ENCODE data around the gene JPT1. TPM values are rescaled to one million over a fixed set of nuclear protein-coding genes. Genes with fewer than 3 reads are reported as not detected.

Gene JPT1, protein sequence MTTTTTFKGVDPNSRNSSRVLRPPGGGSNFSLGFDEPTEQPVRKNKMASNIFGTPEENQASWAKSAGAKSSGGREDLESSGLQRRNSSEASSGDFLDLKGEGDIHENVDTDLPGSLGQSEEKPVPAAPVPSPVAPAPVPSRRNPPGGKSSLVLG
- 70.5 and 72.9 TPM in 2 replicates for total RNA-seq

DNA sequence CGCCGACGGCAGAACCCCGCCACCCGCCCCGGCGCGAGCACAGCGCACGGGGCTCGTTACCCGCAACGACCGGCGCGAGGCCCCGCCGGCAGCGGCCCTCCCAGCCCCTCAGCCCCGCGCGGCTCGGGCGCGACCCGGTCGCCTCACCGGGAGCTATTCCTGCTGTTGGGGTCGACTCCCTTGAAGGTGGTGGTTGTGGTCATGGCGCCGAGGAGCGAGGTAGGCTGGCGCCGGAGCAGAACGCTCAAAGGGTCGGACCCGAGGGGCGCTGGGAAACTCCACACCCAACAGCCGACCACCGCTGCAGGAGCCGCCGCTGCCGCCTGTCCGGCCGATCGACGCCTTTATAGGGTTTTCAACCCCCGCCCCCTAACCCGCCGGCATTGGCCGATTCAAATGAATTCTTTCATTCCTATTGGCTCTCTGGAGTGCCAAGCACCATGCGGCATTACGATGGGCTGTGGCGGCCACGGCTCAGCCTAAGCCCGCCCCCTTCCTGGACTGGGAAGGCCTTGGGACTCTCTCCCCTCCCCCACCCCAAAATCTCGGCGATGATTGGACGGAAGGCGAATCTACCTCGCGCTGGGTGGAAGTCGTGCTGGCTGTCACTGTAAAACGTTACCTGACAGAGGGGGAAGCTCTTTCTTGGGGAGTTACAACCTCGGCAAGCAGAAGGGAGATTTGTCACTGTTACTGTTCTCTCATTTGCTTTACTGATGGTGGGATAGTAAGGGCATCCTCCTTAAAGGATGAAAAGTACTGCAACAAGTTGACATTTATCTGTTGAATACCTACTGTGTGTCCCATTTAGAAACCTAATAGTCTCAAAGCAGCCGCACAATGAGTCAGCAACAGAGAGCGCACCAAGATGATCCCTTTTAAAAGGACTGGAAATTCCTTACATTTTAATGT, at the start of gene JPT1:
Gene JPT1 (minus strand): TSS at position 318 of the 912 bp plus-strand sequence. CDS start 115 bp downstream, at position 203.
- H3K4me3 Mint-ChIP-seq: peak within 1 kb of the TSS; percentile 91
- H3K27me3 Mint-ChIP-seq: no peaks in the 10 kb centered on the region
- ChIA-PET CTCF (interaction anchor here (1.0 to 1.5 kb wide), 4 partner anchors 17 to 193 kb away, joined by 3 to 5 read pairs (median 4); no protein-coding TSS in a partner anchor), POLR2A (interaction anchor here (0.6 to 3.2 kb wide), 22 partner anchors 9 to 1432 kb away, joined by 3 to 20 read pairs (median 4); partner anchors contain the start of genes ARMC7, GGA3, MRPL58 and MRPS7)
- TF ChIP-seq CTCF (IDR thresholded peaks at IDR 0.05): no peak
- H3K36me3 Mint-ChIP-seq (ENCODE audit: low read depth): peaks cover 2% of the 10 kb centered on the region
- DNase-seq (peak; percentile 85), ATAC-seq (ENCODE audit: low read depth) (peak; percentile 97)
- intact Hi-C loops (cut with micrococcal nuclease): loop anchor here (1.0 to 2.0 kb wide), 4 partner anchors 16 to 40 kb away; partner anchors contain the start of gene NT5C
- no peaks in the 10 kb centered on the region for H3K9me3 Mint-ChIP-seq
- peaks cover 34% of the 10 kb centered on the region for H3K4me1 Mint-ChIP-seq
- peak within 1 kb of the TSS; percentile 77 for H3K27ac Mint-ChIP-seq

GRCh38 chr17:75199886-75200618, 45.7 kb upstream of the JPT1 start:
- no peak for DNase-seq
- intact Hi-C loops (cut with micrococcal nuclease): loop anchor here (5.0 kb wide), 1 partner anchor 128 kb away; no protein-coding TSS in a partner anchor
- H3K27me3 Mint-ChIP-seq: no peaks in the 10 kb centered on the region
- ChIA-PET CTCF (interaction anchor here (1.3 to 8.2 kb wide), 4 partner anchors 20 to 239 kb away, joined by 3 to 140 read pairs (median 52); no protein-coding TSS in a partner anchor), POLR2A (interaction anchor here (0.6 to 1.4 kb wide), 3 partner anchors 83 to 86 kb away, joined by 3 read pairs; no protein-coding TSS in a partner anchor)
- no peaks in the 10 kb centered on the region for H3K36me3 Mint-ChIP-seq (ENCODE audit: low read depth)
- H3K9me3 Mint-ChIP-seq: no peaks in the 10 kb centered on the region
- no peak for TF ChIP-seq CTCF (IDR thresholded peaks at IDR 0.05)
- ATAC-seq (ENCODE audit: low read depth): no peak
- no peak overlapping the region for H3K27ac Mint-ChIP-seq
- no peak overlapping the region for H3K4me3 Mint-ChIP-seq
- peaks cover 6% of the 10 kb centered on the region for H3K4me1 Mint-ChIP-seq

GRCh38 chr17:75194879-75195278, 40.6 kb upstream of the JPT1 start:
- Mint-ChIP-seq H3K36me3 (ENCODE audit: low read depth) (no peaks in the 10 kb centered on the region), H3K9me3 (no peaks in the 10 kb centered on the region), H3K4me1 (no peaks in the 10 kb centered on the region), H3K27me3 (no peaks in the 10 kb centered on the region), H3K4me3 (no peak overlapping the region), H3K27ac (no peak overlapping the region)
- TF ChIP-seq CTCF (IDR thresholded peaks at IDR 0.05): no peak
- ChIA-PET POLR2A (no interaction called here), CTCF (no interaction called here)
- DNase-seq (no peak), ATAC-seq (ENCODE audit: low read depth) (no peak)
- intact Hi-C loops (cut with micrococcal nuclease): no loop called here

- Mint-ChIP-seq H3K4me1 (no peaks in the 10 kb centered on the region), H3K4me3 (no peak overlapping the region), H3K27ac (no peak overlapping the region), H3K27me3 (no peaks in the 10 kb centered on the region), H3K36me3 (ENCODE audit: low read depth) (no peaks in the 10 kb centered on the region), H3K9me3 (no peaks in the 10 kb centered on the region)
- DNase-seq (no peak), ATAC-seq (ENCODE audit: low read depth) (no peak)
- intact Hi-C loops (cut with micrococcal nuclease): no loop called here
- ChIA-PET CTCF (interaction anchor here (1.3 kb wide), 1 partner anchor 10 kb away, joined by 4 read pairs; no protein-coding TSS in a partner anchor), POLR2A (interaction anchor here (0.6 to 1.8 kb wide), 2 partner anchors 10 to 60 kb away, joined by 4 to 8 read pairs; partner anchors contain the start of gene NT5C)
- TF ChIP-seq CTCF (IDR thresholded peaks at IDR 0.05): no peak
Observed at GRCh38 chr17:75191584-75191983, 37.3 kb upstream of the JPT1 start.

Measured in activated B cell treated with CpG ODN at 0.5 μM for 24 hours (primary cell).